ACHN (cell line): ENCODE results near the gene UBE2E3.
"Not testable (repeated sequence)": the region's sequence is repeated elsewhere in the genome, so short reads cannot be mapped to it uniquely, and the experiment has no call there.

Experiments
- DNase-seq: peaks from one replicate; pipeline ENCODE4 v3.0.0-alpha.2; 2015
- in situ Hi-C: cut with HindIII; loops from 2 replicates; pipeline ENCODE4 v1.10.0; 2017; ENCODE audit warnings: low sequenced_read_pairs, low pct_ligation_motif_present, low pct_unique_long_range_greater_than_20kb

UBE2E3 gene

GRCh38 chr2:181058378-181059269 lies 78.2 kb downstream of the UBE2E3 start:
- in situ Hi-C loops = no loop called here
- peak; percentile 73 for DNase-seq

- in situ Hi-C loops = no loop called here
- no peak for DNase-seq
Observed at GRCh38 chr2:181063696-181064095, 83.3 kb downstream of the UBE2E3 start.

- in situ Hi-C loops = no loop called here
- no peak for DNase-seq
Observed at GRCh38 chr2:181065458-181065857, 85.1 kb downstream of the UBE2E3 start.

- DNase-seq = no peak
- in situ Hi-C loops = no loop called here
Observed at GRCh38 chr2:181066333-181066732, 85.9 kb downstream of the UBE2E3 start.

GRCh38 chr2:181070119-181070835 lies 89.9 kb downstream of the UBE2E3 start:
- DNase-seq = peak; percentile 76
- in situ Hi-C loops = no loop called here

GRCh38 chr2:181070836-181071200 lies 90.4 kb downstream of the UBE2E3 start:
- no peak for DNase-seq
- in situ Hi-C loops = no loop called here

GRCh38 chr2:181072486-181073235 lies 92.3 kb downstream of the UBE2E3 start:
- DNase-seq = no peak
- in situ Hi-C loops = no loop called here

- no peak for DNase-seq
- in situ Hi-C loops = no loop called here
Observed at GRCh38 chr2:181073896-181074295, 93.5 kb downstream of the UBE2E3 start.

- DNase-seq = no peak
- in situ Hi-C loops = no loop called here
Observed at GRCh38 chr2:181074457-181074856, 94.1 kb downstream of the UBE2E3 start.

GRCh38 chr2:181076658-181077057 lies 96.3 kb downstream of the UBE2E3 start:
- DNase-seq = no peak
- in situ Hi-C loops = no loop called here

GRCh38 chr2:181077128-181077709 lies 96.8 kb downstream of the UBE2E3 start:
- in situ Hi-C loops = no loop called here
- DNase-seq = peak; percentile 68

GRCh38 chr2:181083140-181083539 lies 102.7 kb downstream of the UBE2E3 start:
- DNase-seq = no peak
- in situ Hi-C loops = no loop called here

- DNase-seq = no peak
- in situ Hi-C loops = no loop called here
Observed at GRCh38 chr2:181085734-181086133, 105.3 kb downstream of the UBE2E3 start.

- DNase-seq, in situ Hi-C loops: not testable (repeated sequence)
Observed at GRCh38 chr2:181091920-181092319, 111.5 kb downstream of the UBE2E3 start.

GRCh38 chr2:181095486-181095885 lies 115.1 kb downstream of the UBE2E3 start:
- DNase-seq = no peak
- in situ Hi-C loops = no loop called here

GRCh38 chr2:181103659-181104058 lies 123.3 kb downstream of the UBE2E3 start:
- no peak for DNase-seq
- in situ Hi-C loops = loop anchor here (25.0 kb wide), 1 partner anchor 334 kb away; no protein-coding TSS in a partner anchor

- peak; percentile 73 for DNase-seq
- in situ Hi-C loops = loop anchor here (25.0 kb wide), 1 partner anchor 333 kb away; no protein-coding TSS in a partner anchor
Observed at GRCh38 chr2:181104512-181105115, 124.2 kb downstream of the UBE2E3 start.

- no peak for DNase-seq
- in situ Hi-C loops = loop anchor here (25.0 kb wide), 1 partner anchor 332 kb away; no protein-coding TSS in a partner anchor
Observed at GRCh38 chr2:181105562-181105961, 125.2 kb downstream of the UBE2E3 start.
